ENCODE data around the gene BTD. TPM values are rescaled to one million over a fixed set of nuclear protein-coding genes. Genes with fewer than 3 reads are reported as not detected.

BTD gene
- polyA plus RNA-seq, 2 of the 4 experiments (the other 2 are of a cell fraction): 17.6 to 17.8 TPM

DNA sequence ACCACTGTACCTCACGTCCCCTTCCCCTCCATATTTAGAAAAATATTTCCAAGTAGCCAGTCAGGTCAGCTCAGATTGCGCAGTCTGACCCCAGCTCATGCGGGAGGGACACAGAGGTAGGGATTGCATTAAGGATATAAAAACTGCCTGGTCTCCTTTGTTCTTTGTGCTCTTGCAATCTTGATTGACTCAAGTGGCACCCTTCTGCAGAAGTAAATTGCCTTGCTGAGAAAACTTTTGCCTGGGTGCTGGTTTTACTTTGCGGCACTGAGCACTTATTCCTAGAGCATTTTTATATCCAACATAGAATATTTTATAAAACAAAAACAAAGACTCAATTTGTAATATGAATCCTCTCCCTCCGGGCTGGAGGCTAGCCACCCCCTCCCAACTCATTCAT, 54.8 kb downstream of the BTD start:
- H3K27ac ChIP-seq: no peak overlapping the region
- POLR2A ChIA-PET: no interaction called here
- FAIRE-seq (no peak), ATAC-seq (no peak), DNase-seq (ENCODE audit: low read depth in 1 of 2, low spot score in 1 of 2) (no peak)
- no peaks in the 10 kb centered on the region for H3K4me1 ChIP-seq
- TF ChIP-seq HDAC2 (IDR thresholded peaks at IDR 0.05): 0 out of 2 replicates have a peak, but pooled peaks have one; percentile 22
- TF ChIP-seq, protein P1, sequence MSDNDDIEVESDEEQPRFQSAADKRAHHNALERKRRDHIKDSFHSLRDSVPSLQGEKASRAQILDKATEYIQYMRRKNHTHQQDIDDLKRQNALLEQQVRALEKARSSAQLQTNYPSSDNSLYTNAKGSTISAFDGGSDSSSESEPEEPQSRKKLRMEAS (IDR thresholded peaks at IDR 0.05): no peak
- TF ChIP-seq SREBF2 (IDR thresholded peaks at IDR 0.05): no peak
- TF ChIP-seq CBX2 (IDR thresholded peaks at IDR 0.05; ENCODE audit: borderline replicate concordance, low read depth): no peak
- no peak for TF ChIP-seq HOXB13 (CRISPR knock-in tag; IDR thresholded peaks at IDR 0.05; ENCODE audit: low read depth)
- 0 out of 2 replicates have a peak, but pooled peaks have one; percentile 37 for TF ChIP-seq KDM1A (IDR thresholded peaks at IDR 0.05; ENCODE audit: low read depth)
- WGBS (ENCODE audit: missing lambda C conversion rate): 74% methylated on average over 5 of the region's 5 CpGs
- H3K9me3 ChIP-seq: peaks cover 31% of the 10 kb centered on the region; the same call in 2 of the 3 replicates
- no peak overlapping the region for H3K4me2 ChIP-seq
- CTCF ChIA-PET: no interaction called here
- H3K4me3 ChIP-seq: no peak overlapping the region

DNA sequence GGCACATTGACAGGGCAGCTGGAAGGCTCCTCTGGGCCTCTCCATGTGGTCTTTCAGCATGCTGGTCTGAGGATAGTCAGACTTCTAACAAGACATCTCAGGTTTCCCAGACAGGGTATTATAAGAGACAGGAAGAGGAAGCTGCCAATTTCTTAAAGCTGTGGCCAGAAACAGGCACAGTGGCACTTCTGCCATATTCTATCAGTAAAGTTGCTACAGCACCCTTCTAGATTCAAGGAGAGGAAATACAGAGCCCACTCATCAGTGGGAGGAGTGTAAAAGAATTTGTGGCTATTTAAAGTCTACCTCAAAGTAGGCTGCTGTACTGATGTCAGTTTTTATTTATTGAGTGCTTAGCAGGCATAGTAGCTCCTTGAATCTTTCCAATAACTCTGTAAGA, 55.5 kb downstream of the BTD start:
- ChIA-PET CTCF (interaction anchor here (1.8 kb wide), 1 partner anchor 26 kb away, joined by 6 read pairs; no protein-coding TSS in a partner anchor), POLR2A (no interaction called here)
- Histone ChIP-seq H3K9me3 (peaks cover 31% of the 10 kb centered on the region; the same call in 2 of the 3 replicates), H3K4me3 (no peak overlapping the region), H3K4me2 (no peak overlapping the region), H3K4me1 (no peaks in the 10 kb centered on the region), H3K27ac (no peak overlapping the region)
- FAIRE-seq: no peak
- TF ChIP-seq, protein P2, sequence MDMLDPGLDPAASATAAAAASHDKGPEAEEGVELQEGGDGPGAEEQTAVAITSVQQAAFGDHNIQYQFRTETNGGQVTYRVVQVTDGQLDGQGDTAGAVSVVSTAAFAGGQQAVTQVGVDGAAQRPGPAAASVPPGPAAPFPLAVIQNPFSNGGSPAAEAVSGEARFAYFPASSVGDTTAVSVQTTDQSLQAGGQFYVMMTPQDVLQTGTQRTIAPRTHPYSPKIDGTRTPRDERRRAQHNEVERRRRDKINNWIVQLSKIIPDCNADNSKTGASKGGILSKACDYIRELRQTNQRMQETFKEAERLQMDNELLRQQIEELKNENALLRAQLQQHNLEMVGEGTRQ (IDR thresholded peaks at IDR 0.05): no peak
- TF ChIP-seq EHF (CRISPR knock-in tag; IDR thresholded peaks at IDR 0.05) (no peak), POLR2A (IDR thresholded peaks at IDR 0.05; ENCODE audit: low read length) (no peak), JUNB (IDR thresholded peaks at IDR 0.05) (no peak), SREBF2 (IDR thresholded peaks at IDR 0.05) (no peak), CBX8 (IDR thresholded peaks at IDR 0.05) (no peak), HOXB5 (CRISPR knock-in tag; IDR thresholded peaks at IDR 0.05) (no peak), TFCP2L1 (CRISPR knock-in tag; IDR thresholded peaks at IDR 0.05) (no peak), ZFP36 (IDR thresholded peaks at IDR 0.05; ENCODE audit: borderline replicate concordance, partially characterized antibody) (no peak)
- TF ChIP-seq, protein P1 (IDR thresholded peaks at IDR 0.05): no peak
- ATAC-seq: no peak
- DNase-seq (ENCODE audit: low read depth in 1 of 2, low spot score in 1 of 2): no peak

DNA sequence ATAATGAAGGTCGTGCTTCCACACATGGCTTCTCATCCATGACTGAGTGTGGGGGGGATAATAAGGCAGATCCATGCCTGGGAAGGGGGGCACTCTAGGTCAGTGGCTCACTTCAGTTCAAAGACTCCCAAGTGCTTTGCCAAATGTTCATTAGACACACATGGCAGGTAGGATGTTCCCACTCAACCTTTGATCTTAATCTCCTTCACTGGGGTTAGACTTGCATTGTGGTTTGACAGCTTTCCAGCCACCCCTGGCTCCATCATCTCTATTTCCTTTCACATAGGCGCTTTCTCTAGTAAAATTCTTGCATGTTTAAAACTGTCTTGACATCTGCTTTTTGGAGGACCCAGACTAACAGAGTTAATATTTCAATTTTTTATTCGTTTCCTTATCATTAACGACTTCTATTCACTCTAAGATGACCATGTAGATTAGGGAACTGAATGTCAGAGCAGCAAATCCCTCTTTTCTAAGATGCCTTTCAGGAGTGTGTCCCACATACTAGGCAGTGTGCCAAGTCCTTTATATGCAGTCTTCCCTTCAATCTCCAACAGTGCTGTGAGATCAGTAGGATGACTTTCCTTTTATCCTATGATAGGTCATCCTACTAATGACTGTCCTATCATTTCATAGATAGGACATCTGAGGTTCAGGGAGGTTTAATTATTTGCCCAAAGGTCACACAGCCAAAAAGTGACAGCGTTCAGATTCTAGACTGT, 57.9 kb downstream of the BTD start:
- 73% methylated on average over 5 of the region's 5 CpGs for WGBS (ENCODE audit: missing lambda C conversion rate)
- ATAC-seq: 0 out of 6 replicates have a peak, but pooled peaks of 1 of the 2 experiments have one; percentile 23
- CTCF ChIA-PET: interaction anchor here (1.5 kb wide), 1 partner anchor 10 kb away, joined by 3 read pairs; no protein-coding TSS in a partner anchor
- TF ChIP-seq POLR2AphosphoS2 (conservative IDR thresholded peaks at IDR 0.05; ENCODE audit: low read length): no peak
- no peak for TF ChIP-seq KDM1A (IDR thresholded peaks at IDR 0.05; ENCODE audit: low read depth)
- no peak for TF ChIP-seq KDM5A (IDR thresholded peaks at IDR 0.05)
- no peak for TF ChIP-seq JUNB (IDR thresholded peaks at IDR 0.05)
- no peak for TF ChIP-seq MYC (IDR thresholded peaks at IDR 0.05; ENCODE audit: borderline replicate concordance, low read length)
- TF ChIP-seq, protein P3, sequence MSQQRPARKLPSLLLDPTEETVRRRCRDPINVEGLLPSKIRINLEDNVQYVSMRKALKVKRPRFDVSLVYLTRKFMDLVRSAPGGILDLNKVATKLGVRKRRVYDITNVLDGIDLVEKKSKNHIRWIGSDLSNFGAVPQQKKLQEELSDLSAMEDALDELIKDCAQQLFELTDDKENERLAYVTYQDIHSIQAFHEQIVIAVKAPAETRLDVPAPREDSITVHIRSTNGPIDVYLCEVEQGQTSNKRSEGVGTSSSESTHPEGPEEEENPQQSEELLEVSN (IDR thresholded peaks at IDR 0.05; ENCODE audit: borderline replicate concordance, low read depth): no peak
- no peak for TF ChIP-seq POLR2A (IDR thresholded peaks at IDR 0.05; ENCODE audit: low read length)
- TF ChIP-seq ESRRA (IDR thresholded peaks at IDR 0.05; ENCODE audit: borderline replicate concordance, low read length): no peak
- TF ChIP-seq FOSB (CRISPR knock-in tag; IDR thresholded peaks at IDR 0.05): no peak
- TF ChIP-seq NFE2L2 (conservative IDR thresholded peaks at IDR 0.05; ENCODE audit: low read length): no peak
- Histone ChIP-seq H3K27ac (no peak overlapping the region), H3K9me3 (peaks cover 31% of the 10 kb centered on the region; the same call in 2 of the 3 replicates), H3K4me2 (no peak overlapping the region), H3K4me3 (no peak overlapping the region), H3K4me1 (no peaks in the 10 kb centered on the region)
- DNase-seq (ENCODE audit: low read depth in 1 of 2, low spot score in 1 of 2): no peak
- no peak for FAIRE-seq
- POLR2A ChIA-PET: no interaction called here
